Activated T-cell treated with anti-CD3 and anti-CD28 coated beads for 24 hours (primary cell): ENCODE data around the gene ACTL10.
"Not testable (repeated sequence)": the region's sequence is repeated elsewhere in the genome, so short reads cannot be mapped to it uniquely, and the experiment has no call there.

Experiments used
- DNase-seq: peaks from one replicate; pipeline ENCODE4 v3.0.0-alpha.2; 2020; ENCODE audit warnings: low read depth

Gene ACTL10

GRCh38 chr20:33666293-33667244 is at the start of gene ACTL10:
ACTL10 (plus strand) TSS chr20:33666943; CDS start chr20:33667498, 555 bp downstream.
- DNase-seq, result peak; percentile 84

GRCh38 chr20:33621717-33622400 is 44.9 kb upstream of the ACTL10 start:
- no peak for DNase-seq

DNA sequence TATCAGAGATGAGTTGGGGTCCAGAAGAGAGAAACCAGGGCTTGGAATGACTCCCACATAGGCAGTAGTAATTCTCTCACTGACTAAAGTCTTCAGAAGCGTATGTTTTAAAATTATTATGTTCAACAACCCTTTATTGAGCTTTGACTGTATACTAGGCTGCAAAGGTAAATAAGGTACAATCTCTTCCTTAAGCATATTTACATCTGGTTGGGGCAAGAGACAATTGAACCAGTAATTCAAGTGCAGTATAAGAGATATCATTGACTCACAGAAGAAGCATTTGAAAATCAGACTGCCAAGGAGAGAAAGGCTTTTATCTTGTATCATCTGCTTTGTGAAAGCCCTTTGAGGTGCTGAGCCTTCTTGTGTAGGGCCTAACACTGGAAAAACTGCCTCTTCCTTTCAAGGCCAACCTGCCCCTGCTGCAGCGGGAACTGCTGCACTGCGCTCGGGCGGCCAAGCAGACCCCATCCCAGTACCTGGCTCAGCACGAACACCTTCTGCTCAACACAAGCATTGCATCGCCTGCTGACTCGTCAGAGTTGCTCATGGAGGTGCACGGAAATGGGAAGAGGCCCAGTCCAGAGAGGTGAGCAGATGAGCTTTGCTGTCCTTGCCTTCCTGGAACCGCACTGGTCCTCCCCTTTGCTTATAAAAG is 43.9 kb upstream of the ACTL10 start:
- no peak for DNase-seq

DNA sequence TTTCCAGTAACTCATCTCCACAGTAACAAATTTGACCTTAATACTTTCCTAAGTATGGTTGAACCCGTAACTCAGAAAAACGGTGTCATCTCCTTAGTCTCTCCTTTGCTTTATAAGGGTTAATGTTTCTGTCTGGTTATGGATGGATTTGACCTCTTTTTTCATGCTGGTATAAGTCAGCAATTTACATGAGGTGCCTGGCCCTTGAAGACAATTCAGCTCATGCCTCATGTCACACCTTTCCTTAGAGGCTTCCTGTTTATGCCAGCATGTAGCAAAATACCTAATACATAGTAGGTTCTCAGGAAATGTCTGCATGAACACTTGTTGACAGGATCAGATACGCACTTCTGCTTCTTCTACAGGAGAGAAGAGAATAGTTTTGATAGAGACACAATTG is 42.3 kb upstream of the ACTL10 start:
- DNase-seq, result no peak

DNA sequence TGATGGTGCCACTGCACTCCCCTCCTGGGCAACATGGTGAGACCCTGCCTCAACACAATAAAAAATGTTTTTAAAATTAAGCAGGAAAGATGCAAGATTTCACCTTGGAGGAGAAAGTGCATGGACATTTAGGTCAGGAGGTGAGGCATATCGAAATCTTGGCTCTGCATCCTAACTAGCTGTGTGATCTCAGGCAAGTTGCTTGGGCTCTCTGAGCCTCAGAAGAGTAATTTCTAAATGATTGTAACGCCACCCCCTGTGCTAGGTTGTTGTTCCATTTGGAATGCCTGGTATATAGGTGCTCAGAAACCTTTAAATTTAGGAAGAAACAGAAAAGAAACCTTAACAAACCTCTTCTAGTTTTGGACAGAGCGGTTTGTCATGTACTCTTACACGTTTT is 40.6 kb upstream of the ACTL10 start:
- no peak for DNase-seq

- DNase-seq, result no peak
These were observed 39.0 kb upstream of the ACTL10 start for GRCh38 chr20:33627577-33628216.

DNA sequence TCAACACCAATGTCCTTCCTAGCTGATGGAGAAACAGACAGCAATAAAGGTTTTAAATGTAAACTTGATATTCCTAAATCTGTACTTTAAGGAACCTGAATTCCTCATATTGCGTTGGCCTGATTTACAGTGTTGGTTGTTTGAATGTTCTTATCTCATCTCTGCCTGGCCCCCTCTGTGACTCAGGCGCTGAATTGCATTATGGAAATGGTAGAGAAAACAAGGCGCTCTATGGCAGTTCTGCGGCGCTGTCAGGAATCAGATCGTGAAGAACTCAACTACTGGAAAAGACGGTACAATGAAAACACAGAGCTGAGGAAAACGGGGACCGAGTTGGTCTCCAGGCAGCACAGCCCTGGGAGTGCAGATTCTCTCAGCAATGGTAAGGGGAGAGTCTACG is 37.2 kb upstream of the ACTL10 start:
- DNase-seq, result no peak

GRCh38 chr20:33629979-33630378 is 36.8 kb upstream of the ACTL10 start:
- no peak for DNase-seq

- DNase-seq, result no peak
These were observed 36.2 kb upstream of the ACTL10 start for GRCh38 chr20:33630507-33630906.

- DNase-seq, result not testable (repeated sequence)
These were observed 34.8 kb upstream of the ACTL10 start for GRCh38 chr20:33631910-33632309.

- DNase-seq, result no peak
These were observed 31.4 kb upstream of the ACTL10 start for GRCh38 chr20:33635341-33635740.

- no peak for DNase-seq
These were observed 30.0 kb upstream of the ACTL10 start for GRCh38 chr20:33636776-33637175.

GRCh38 chr20:33640287-33640686 is 26.5 kb upstream of the ACTL10 start:
- no peak for DNase-seq

- DNase-seq, result no peak
These were observed 22.3 kb upstream of the ACTL10 start for GRCh38 chr20:33644313-33645071.

DNA sequence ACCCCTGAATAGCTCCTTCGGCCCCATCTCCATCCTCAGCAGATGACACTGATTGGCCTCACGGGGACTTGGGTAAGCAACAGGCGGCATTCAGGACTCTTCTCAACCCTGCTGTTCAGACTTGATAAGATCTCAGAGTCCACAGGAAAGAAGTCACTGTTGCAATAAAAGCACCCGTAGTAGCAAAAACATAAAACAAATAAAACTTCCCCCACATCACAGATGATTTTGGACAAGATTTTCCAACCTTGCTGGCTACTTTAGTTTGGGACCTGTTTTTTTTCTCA is 21.7 kb upstream of the ACTL10 start:
- no peak for DNase-seq

GRCh38 chr20:33645396-33645795 is 21.3 kb upstream of the ACTL10 start:
- no peak for DNase-seq

GRCh38 chr20:33646191-33646590 is 20.6 kb upstream of the ACTL10 start:
- DNase-seq, result no peak

DNA sequence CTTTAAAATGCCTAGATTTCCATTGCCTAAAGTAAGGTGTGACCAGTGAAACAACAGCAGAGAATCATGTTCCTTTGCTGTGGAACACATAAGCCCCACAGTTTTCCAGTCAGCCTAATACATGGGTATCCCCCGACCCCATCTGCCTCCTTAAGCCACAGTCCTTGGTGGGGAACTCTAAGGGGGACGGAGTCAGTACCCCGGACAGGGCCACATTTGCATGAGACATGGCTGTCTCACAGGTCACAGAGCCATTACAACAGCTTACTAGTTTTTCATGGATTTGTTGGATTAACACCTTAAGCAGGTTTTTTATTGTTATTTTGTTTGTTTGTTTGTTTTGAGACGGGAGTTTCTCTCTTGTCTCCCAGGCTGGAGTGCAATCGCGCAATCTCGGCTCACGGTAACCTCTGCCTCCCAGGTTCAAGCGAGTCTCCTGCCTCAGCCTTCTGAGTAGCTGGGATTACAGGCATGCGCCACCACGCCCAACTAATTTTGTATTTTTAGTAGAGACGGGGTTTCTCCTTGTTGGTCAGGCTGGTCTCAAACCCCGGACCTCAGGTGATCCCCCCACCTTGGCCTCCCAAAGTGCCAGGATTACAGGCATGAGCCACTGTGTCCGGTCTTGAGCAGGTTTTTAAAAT is 19.7 kb upstream of the ACTL10 start:
- not testable (repeated sequence) for DNase-seq

DNA sequence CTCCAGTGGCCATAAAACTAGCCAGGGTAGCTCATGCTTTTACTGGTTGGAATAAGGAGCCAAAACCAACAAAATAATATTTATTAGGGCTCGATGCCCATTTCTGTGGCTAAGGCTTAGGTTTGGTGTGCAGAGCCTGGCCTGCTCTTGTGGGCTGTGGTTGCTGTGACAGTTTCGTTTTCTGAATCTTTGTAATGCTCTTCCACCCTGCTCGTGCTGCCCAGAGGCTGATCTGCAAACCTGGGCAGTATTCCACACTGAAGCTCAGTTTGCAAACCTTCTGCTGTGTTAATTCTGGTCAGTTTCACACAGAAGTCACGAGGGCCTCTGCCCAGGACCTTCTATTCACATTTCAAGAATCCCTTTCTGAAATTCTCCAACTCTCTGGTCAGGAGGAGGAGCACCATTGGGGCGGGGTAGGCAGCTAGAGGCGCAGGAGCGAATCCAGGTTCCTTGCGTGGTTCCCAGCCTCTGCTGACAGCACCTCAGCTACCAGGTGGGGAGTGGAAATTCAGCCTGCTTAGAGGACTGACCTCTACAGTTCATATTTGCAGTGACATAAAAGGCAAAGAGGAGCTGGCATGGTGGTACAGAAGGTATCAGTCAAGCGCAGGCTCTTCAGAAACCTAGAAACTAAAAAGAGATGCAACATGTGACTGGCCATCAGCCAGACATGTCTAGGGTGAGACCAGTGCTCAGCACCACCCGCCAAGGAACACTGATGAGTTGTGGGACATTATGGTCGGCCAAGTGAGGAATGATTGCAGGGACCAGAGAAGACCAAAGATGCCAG is 18.9 kb upstream of the ACTL10 start:
- no peak for DNase-seq

- DNase-seq, result no peak
These were observed 18.2 kb upstream of the ACTL10 start for GRCh38 chr20:33648396-33649004.
